H9 (cell line): ENCODE results near the gene INPP5J. TPM values are rescaled to one million over a fixed set of nuclear protein-coding genes. Genes with fewer than 3 reads are reported as not detected.
"Not testable (repeated sequence)": the region's sequence is repeated elsewhere in the genome, so short reads cannot be mapped to it uniquely, and the experiment has no call there.

Experiments used
- DNase-seq: peaks from one replicate; pipeline ENCODE4 v3.0.0-alpha.2; 2017
- H2AFZ ChIP-seq: one replicate; pipeline ENCODE4 v1.6.1; 2013; ENCODE audit warnings: mild to moderate bottlenecking, low read length, control low read depth, moderate library complexity
- H2AK5ac ChIP-seq: 2 replicates; pipeline ENCODE4 v1.6.1; 2013; ENCODE audit warnings: low read length, control low read depth, mixed read lengths; ENCODE audit not compliant: insufficient read length
- H2BK120ac ChIP-seq: one replicate; pipeline ENCODE4 v1.6.1; 2013; ENCODE audit warnings: low read depth, mild to moderate bottlenecking, low read length, control low read depth, inconsistent platforms; ENCODE audit not compliant: poor library complexity, severe bottlenecking
- H2BK12ac ChIP-seq: 2 replicates; pipeline ENCODE4 v1.6.1; 2013; ENCODE audit warnings: low read length, control low read depth, mixed read lengths, low read depth; ENCODE audit not compliant: insufficient read length
- H2BK15ac ChIP-seq: 2 replicates; pipeline ENCODE4 v1.6.1; 2013; ENCODE audit warnings: low read depth, low read length, control low read depth
- H2BK20ac ChIP-seq: one replicate; pipeline ENCODE4 v1.6.1; 2013; ENCODE audit warnings: low read depth, mild to moderate bottlenecking, low read length, control low read depth, inconsistent platforms; ENCODE audit not compliant: poor library complexity, severe bottlenecking
- H2BK5ac ChIP-seq: 2 replicates; pipeline ENCODE4 v1.6.1; 2013; ENCODE audit warnings: low read length, control low read depth, mixed read lengths; ENCODE audit not compliant: insufficient read length
- H3K14ac ChIP-seq: 2 replicates; pipeline ENCODE4 v1.6.1; 2013; ENCODE audit warnings: low read length, control low read depth; ENCODE audit not compliant: insufficient read depth
- H3K18ac ChIP-seq: 2 replicates; pipeline ENCODE4 v1.6.1; 2013; ENCODE audit warnings: low read depth, mild to moderate bottlenecking, mixed read lengths, low read length, control low read depth; ENCODE audit not compliant: insufficient read length
- H3K23ac ChIP-seq: 2 replicates; pipeline ENCODE4 v1.6.1; 2013; ENCODE audit warnings: low read length, control low read depth, mixed read lengths, low read depth; ENCODE audit not compliant: insufficient read length
- H3K23me2 ChIP-seq: 2 replicates; pipeline ENCODE4 v1.6.1; 2013; ENCODE audit warnings: low read depth, mild to moderate bottlenecking, mixed read lengths, low read length, control low read depth; ENCODE audit not compliant: insufficient read length, poor library complexity, severe bottlenecking
- H3K27ac ChIP-seq: 2 replicates; pipeline ENCODE4 v1.5.1; 2013; ENCODE audit warnings: low read length, control low read depth, mixed read lengths, low read depth; ENCODE audit not compliant: insufficient read length
- H3K27me3 ChIP-seq: 2 replicates; pipeline ENCODE4 v1.6.1; 2013; ENCODE audit warnings: low read length, control low read depth, inconsistent platforms; ENCODE audit not compliant: insufficient read depth
- H3K4ac ChIP-seq: 2 replicates; pipeline ENCODE4 v1.6.1; 2013; ENCODE audit warnings: low read depth, mild to moderate bottlenecking, control low read depth, inconsistent platforms, low read length, moderate library complexity
- H3K4me1 ChIP-seq: 2 replicates; pipeline ENCODE4 v1.6.1; 2013; ENCODE audit warnings: low read length, control low read depth, inconsistent platforms; ENCODE audit not compliant: insufficient read depth
- H3K4me2 ChIP-seq: 2 replicates; pipeline ENCODE4 v1.6.1; 2013; ENCODE audit warnings: low read length, control low read depth, mixed read lengths; ENCODE audit not compliant: insufficient read length, insufficient read depth
- H3K56ac ChIP-seq: 2 replicates; pipeline ENCODE4 v1.6.1; 2013; ENCODE audit warnings: low read depth, mild to moderate bottlenecking, mixed read lengths, low read length, control low read depth; ENCODE audit not compliant: insufficient read length
- H3K79me1 ChIP-seq: 2 replicates; pipeline ENCODE4 v1.6.1; 2013; ENCODE audit warnings: low read depth, mild to moderate bottlenecking, moderate library complexity, low read length, control low read depth, inconsistent platforms; ENCODE audit not compliant: insufficient read depth, poor library complexity, severe bottlenecking
- H3K79me2 ChIP-seq: 2 replicates; pipeline ENCODE4 v1.6.1; 2013; ENCODE audit warnings: low read length, control low read depth, inconsistent platforms; ENCODE audit not compliant: insufficient read depth
- H3K9ac ChIP-seq: 2 replicates; pipeline ENCODE4 v1.6.1; 2013; ENCODE audit warnings: low read length, control low read depth, mixed read lengths; ENCODE audit not compliant: insufficient read length; ENCODE audit errors: extremely low read depth
- H3K9me3 ChIP-seq: one replicate; pipeline ENCODE4 v1.6.1; 2013; ENCODE audit warnings: low read depth, low read length, inconsistent platforms; ENCODE audit not compliant: control insufficient read depth
- H3T11ph ChIP-seq: one replicate; pipeline ENCODE4 v1.6.1; 2013; ENCODE audit warnings: mild to moderate bottlenecking, low read length, control low read depth, inconsistent platforms
- H4K20me1 ChIP-seq: one replicate; pipeline ENCODE4 v1.6.1; 2013; ENCODE audit not compliant: control insufficient read depth, insufficient read length, insufficient read depth
- H4K5ac ChIP-seq: 2 replicates; pipeline ENCODE4 v1.6.1; 2013; ENCODE audit warnings: low read depth, mild to moderate bottlenecking, mixed read lengths, low read length, control low read depth; ENCODE audit not compliant: insufficient read length
- H4K8ac ChIP-seq: replicated peaks from 2 replicates; pipeline ENCODE4 v1.6.1; 2013; ENCODE audit warnings: low read length, control low read depth, mixed read lengths, low read depth; ENCODE audit not compliant: insufficient read length
- H4K91ac ChIP-seq: 2 replicates; pipeline ENCODE4 v1.6.1; 2013; ENCODE audit warnings: low read depth, mild to moderate bottlenecking, moderate library complexity, mixed read lengths, low read length, control low read depth; ENCODE audit not compliant: insufficient read length
- H3K27ac Mint-ChIP-seq, 3 experiments: 2 replicates in 2 of 3; 3 replicates in 1 of 3; pipeline ENCODE4 v1.8.0; 2020 to 2021; ENCODE audit warnings: mixed read lengths in 3 of 3, mild to moderate bottlenecking in 1 of 3, moderate library complexity in 1 of 3
- H3K27me3 Mint-ChIP-seq: 2 replicates; pipeline ENCODE4 v1.8.0; 2021; ENCODE audit warnings: low read depth, mild to moderate bottlenecking, moderate library complexity, mixed read lengths
- H3K36me3 Mint-ChIP-seq, 3 experiments: 2 replicates in 2 of 3; 3 replicates in 1 of 3; pipeline ENCODE4 v1.8.0; 2020 to 2021; ENCODE audit warnings: low read depth in 3 of 3, mixed read lengths in 3 of 3; ENCODE audit not compliant: insufficient read depth in 1 of 3
- H3K4me1 Mint-ChIP-seq, 2 experiments: 2 replicates each; pipeline ENCODE4 v1.8.0; 2020; ENCODE audit warnings: mixed read lengths in 2 of 2
- H3K4me3 Mint-ChIP-seq, 2 experiments: 2 replicates in 1 of 2; 3 replicates in 1 of 2; pipeline ENCODE4 v1.8.0; 2020 to 2021; ENCODE audit warnings: mild to moderate bottlenecking in 2 of 2, mixed read lengths in 2 of 2, moderate library complexity in 1 of 2
- H3K9me3 Mint-ChIP-seq, 2 experiments: 2 replicates in 1 of 2; 3 replicates in 1 of 2; pipeline ENCODE4 v1.8.0; 2020; ENCODE audit warnings: mild to moderate bottlenecking in 2 of 2, mixed read lengths in 2 of 2, moderate library complexity in 1 of 2
- WGBS: extraction: QIAGEN DNeasy Blood & Tissue Kit; methylation state at CpG from one replicate; pipeline ENCODE4 v1.1.7; 2013; ENCODE audit warnings: missing lambda C conversion rate, low lambda C conversion rate, mixed read lengths; ENCODE audit not compliant: insufficient read length; ENCODE audit errors: extremely low coverage; 5-methylcytosine and 5-hydroxymethylcytosine counted together
- total RNA-seq: library from RNA; stranded (reverse); gene quantifications from 2 replicates; pipeline ENCODE4 v1.2.1, GENCODE V29; 2021
- TF ChIP-seq, protein P1 (sequence below): fragments of 200-600 bp; sonication (generic); conservative IDR thresholded peaks from 3 replicates; pipeline ENCODE4 v1.8.0; 2021; ENCODE audit warnings: antibody characterized with exemption, mild to moderate bottlenecking

INPP5J gene
- total RNA-seq, 1 experiment from 2014 or later: 4.9 TPM

- H3K79me1 ChIP-seq: no peaks in the 10 kb centered on the region
- peaks cover 3% of the 10 kb centered on the region for H3K23me2 ChIP-seq
- no peak overlapping the region for H4K8ac ChIP-seq
- Mint-ChIP-seq H3K9me3 (no peaks in the 10 kb centered on the region), H3K4me1 (peaks cover 18 to 22% of the 10 kb centered on the region in 2 experiments), H3K27ac (no peak overlapping the region), H3K4me3 (no peak overlapping the region), H3K36me3 (no peaks in the 10 kb centered on the region), H3K27me3 (peaks cover 11% of the 10 kb centered on the region)
- no peak overlapping the region for H4K91ac ChIP-seq
- no peaks in the 10 kb centered on the region for H3K9me3 ChIP-seq
- no peak overlapping the region for H2BK15ac ChIP-seq
- no peaks in the 10 kb centered on the region; the same call in 1 of the 2 replicates for H3K4me1 ChIP-seq
- no peak overlapping the region for H3T11ph ChIP-seq
- H3K79me2 ChIP-seq: no peaks in the 10 kb centered on the region
- H3K14ac ChIP-seq: no peak overlapping the region
- H3K27ac ChIP-seq: no peak overlapping the region
- no peaks in the 10 kb centered on the region for H4K20me1 ChIP-seq
- no peak overlapping the region for H3K9ac ChIP-seq
- no peak overlapping the region for H2AFZ ChIP-seq
- no peak for DNase-seq
- no peak overlapping the region for H2BK5ac ChIP-seq
- H3K56ac ChIP-seq: no peak overlapping the region
- no peak overlapping the region for H2BK120ac ChIP-seq
- H3K27me3 ChIP-seq: no peaks in the 10 kb centered on the region
- H3K4me2 ChIP-seq: no peak overlapping the region
- no peak overlapping the region for H2BK20ac ChIP-seq
- no CpG with 5 or more reads among the region's 6 CpGs for WGBS
- H3K23ac ChIP-seq: no peak overlapping the region
- H2BK12ac ChIP-seq: no peak overlapping the region
- H4K5ac ChIP-seq: no peak overlapping the region
- no peak overlapping the region for H3K4ac ChIP-seq
- H3K18ac ChIP-seq: no peak overlapping the region
- TF ChIP-seq, protein P1, sequence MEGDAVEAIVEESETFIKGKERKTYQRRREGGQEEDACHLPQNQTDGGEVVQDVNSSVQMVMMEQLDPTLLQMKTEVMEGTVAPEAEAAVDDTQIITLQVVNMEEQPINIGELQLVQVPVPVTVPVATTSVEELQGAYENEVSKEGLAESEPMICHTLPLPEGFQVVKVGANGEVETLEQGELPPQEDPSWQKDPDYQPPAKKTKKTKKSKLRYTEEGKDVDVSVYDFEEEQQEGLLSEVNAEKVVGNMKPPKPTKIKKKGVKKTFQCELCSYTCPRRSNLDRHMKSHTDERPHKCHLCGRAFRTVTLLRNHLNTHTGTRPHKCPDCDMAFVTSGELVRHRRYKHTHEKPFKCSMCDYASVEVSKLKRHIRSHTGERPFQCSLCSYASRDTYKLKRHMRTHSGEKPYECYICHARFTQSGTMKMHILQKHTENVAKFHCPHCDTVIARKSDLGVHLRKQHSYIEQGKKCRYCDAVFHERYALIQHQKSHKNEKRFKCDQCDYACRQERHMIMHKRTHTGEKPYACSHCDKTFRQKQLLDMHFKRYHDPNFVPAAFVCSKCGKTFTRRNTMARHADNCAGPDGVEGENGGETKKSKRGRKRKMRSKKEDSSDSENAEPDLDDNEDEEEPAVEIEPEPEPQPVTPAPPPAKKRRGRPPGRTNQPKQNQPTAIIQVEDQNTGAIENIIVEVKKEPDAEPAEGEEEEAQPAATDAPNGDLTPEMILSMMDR: no peak
- H2AK5ac ChIP-seq: no peak overlapping the region
These were observed 45.1 kb upstream of the INPP5J start for GRCh38 chr22:31077681-31078080.

DNA sequence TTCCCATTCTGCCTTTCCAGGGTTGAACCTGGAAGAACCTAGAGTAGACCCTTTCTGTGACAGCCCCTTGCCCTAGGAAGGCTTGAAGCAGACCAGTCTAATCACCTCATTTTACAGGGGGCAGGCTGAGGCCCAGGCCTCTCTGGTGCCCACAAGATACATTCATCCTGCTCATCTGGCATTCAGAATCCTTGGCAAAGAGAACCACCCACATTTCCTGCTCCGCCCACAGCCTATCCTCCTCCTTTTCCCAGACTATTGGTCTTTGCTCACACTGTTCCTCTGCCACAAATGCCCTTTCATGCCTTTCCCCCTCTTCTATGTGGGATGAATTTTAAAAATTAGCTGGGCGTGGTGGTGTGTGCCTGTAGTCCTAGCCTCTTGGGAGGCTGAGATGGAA is 44.4 kb upstream of the INPP5J start:
- not testable (repeated sequence) for H3K4me3 Mint-ChIP-seq, H3K4me2 ChIP-seq, H3K4me1 ChIP-seq, H3K27me3 ChIP-seq, H4K8ac ChIP-seq, H4K91ac ChIP-seq, H2BK120ac ChIP-seq, H3K9me3 Mint-ChIP-seq, H3K9me3 ChIP-seq, H3K14ac ChIP-seq, H3K27ac ChIP-seq, H2BK15ac ChIP-seq, H3K27ac Mint-ChIP-seq, H3K36me3 Mint-ChIP-seq, H2AK5ac ChIP-seq, H3K23ac ChIP-seq, H4K5ac ChIP-seq, H3K79me2 ChIP-seq, H3K9ac ChIP-seq, H3K79me1 ChIP-seq, H2BK5ac ChIP-seq, H2BK12ac ChIP-seq, H2BK20ac ChIP-seq, H3K18ac ChIP-seq, H4K20me1 ChIP-seq, DNase-seq, H2AFZ ChIP-seq, H3K4ac ChIP-seq, H3K56ac ChIP-seq, H3K23me2 ChIP-seq, H3T11ph ChIP-seq
- Mint-ChIP-seq H3K27me3 (peaks cover 11% of the 10 kb centered on the region), H3K4me1 (peaks cover 23 to 28% of the 10 kb centered on the region in 2 experiments)
- no CpG with 5 or more reads among the region's 2 CpGs for WGBS
